Central memory CD8-positive, alpha-beta T cell (primary cell): ENCODE results near the gene RXRB.

ENCODE experiments used
- ATAC-seq: fragments of 150-1000 bp; cut with Tn5 transposase; replicated peaks from 2 replicates; pipeline ENCODE4 v1.10.0; 2022; ENCODE audit warnings: mild to moderate bottlenecking, moderate FRiP score, moderate number of reproducible peaks; ENCODE audit not compliant: poor library complexity, severe bottlenecking; ENCODE audit errors: extremely low read depth
- DNase-seq, 2 donors: peaks; one replicate each; pipeline ENCODE4 v3.0.0; 2021; ENCODE audit warnings: low spot score in 2 of 2
- H3K27ac Mint-ChIP-seq: one replicate; pipeline ENCODE4 v1.8.0; 2022; ENCODE audit warnings: low read depth, mild to moderate bottlenecking, moderate library complexity, mixed read lengths
- H3K27me3 Mint-ChIP-seq: one replicate; pipeline ENCODE4 v1.8.0; 2022; ENCODE audit warnings: mixed read lengths
- H3K36me3 Mint-ChIP-seq: one replicate; pipeline ENCODE4 v1.8.0; 2022; ENCODE audit warnings: mild to moderate bottlenecking, moderate library complexity, mixed read lengths; ENCODE audit not compliant: insufficient read depth
- H3K4me1 Mint-ChIP-seq: one replicate; pipeline ENCODE4 v1.8.0; 2022; ENCODE audit warnings: mixed read lengths
- H3K4me3 Mint-ChIP-seq: one replicate; pipeline ENCODE4 v1.8.0; 2022; ENCODE audit warnings: mild to moderate bottlenecking, moderate library complexity, mixed read lengths
- H3K9me3 Mint-ChIP-seq: one replicate; pipeline ENCODE4 v1.8.0; 2022; ENCODE audit warnings: mixed read lengths

Gene RXRB

DNA sequence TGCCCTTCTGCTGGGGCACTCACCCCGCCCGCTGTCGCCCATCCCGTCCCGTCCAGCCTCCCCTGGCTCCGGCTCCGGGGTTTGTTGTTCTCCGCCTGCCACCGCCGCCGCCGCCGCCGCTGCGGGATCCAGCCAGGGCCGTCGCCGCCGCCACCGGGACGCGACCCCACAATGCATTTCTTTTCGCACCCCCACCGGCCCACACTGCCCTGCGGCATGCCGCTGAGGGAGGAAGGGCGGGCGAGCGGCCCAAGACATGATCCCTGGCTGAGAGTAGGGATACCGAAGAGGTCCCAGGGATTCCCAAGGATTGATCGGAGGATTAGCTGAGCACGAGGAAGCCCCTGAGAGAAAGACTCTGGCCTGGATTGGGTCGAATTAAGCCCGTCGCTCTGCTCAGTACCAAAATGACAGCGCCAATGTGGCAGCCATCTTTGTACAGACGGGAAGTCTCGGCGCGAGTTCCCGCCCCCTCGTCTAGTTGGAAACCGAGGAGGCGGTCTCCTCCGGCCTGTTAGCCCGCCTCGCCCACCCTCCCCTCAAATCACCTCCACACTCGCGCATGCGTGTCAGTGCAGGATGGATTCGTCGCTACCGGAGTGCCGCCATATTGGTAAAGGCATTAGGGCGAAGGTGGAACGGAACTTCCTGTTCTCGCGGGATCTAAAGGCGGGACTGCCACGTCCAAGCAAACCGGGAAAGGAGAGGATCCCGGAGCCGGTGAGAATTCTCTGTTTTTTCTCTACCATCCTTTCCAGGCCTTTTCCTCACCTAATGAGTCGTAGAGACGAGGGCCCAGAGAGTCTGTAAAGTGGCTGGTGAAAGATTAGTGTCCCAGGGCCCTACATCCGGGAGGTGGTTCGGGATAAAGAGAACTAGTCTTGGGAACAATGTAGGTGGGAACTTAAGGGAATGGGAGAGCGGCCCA, at the start of gene RXRB, which contains the start of gene SLC39A7:
RXRB (minus strand) TSS at position 447 of the 928 bp plus-strand sequence; CDS start at position 258, 189 bp downstream.
SLC39A7 (plus strand) TSS at position 649 of the 928 bp plus-strand sequence. CDS start 379 bp downstream, outside the sequence.
- DNase-seq, result peak; percentile 90 to 97
- peak within 1 kb of the TSS; percentile 99 for H3K4me3 Mint-ChIP-seq
- H3K9me3 Mint-ChIP-seq, result no peaks in the 10 kb centered on the region
- H3K36me3 Mint-ChIP-seq, result peaks cover 44% of the 10 kb centered on the region
- H3K27me3 Mint-ChIP-seq, result no peaks in the 10 kb centered on the region
- peak; percentile 80 for ATAC-seq
- H3K4me1 Mint-ChIP-seq, result peaks cover 71% of the 10 kb centered on the region
- H3K27ac Mint-ChIP-seq, result peak within 1 kb of the TSS; percentile 99

- peaks cover 30% of the 10 kb centered on the region for H3K36me3 Mint-ChIP-seq
- DNase-seq, result no peak
- peak overlapping the region; percentile 87 for H3K4me3 Mint-ChIP-seq
- no peaks in the 10 kb centered on the region for H3K27me3 Mint-ChIP-seq
- no peak for ATAC-seq
- H3K27ac Mint-ChIP-seq, result peak overlapping the region; percentile 93
- H3K9me3 Mint-ChIP-seq, result no peaks in the 10 kb centered on the region
- H3K4me1 Mint-ChIP-seq, result peaks cover 36% of the 10 kb centered on the region
Observed at GRCh38 chr6:33249732-33250630, 49.5 kb upstream of the RXRB start.

DNA sequence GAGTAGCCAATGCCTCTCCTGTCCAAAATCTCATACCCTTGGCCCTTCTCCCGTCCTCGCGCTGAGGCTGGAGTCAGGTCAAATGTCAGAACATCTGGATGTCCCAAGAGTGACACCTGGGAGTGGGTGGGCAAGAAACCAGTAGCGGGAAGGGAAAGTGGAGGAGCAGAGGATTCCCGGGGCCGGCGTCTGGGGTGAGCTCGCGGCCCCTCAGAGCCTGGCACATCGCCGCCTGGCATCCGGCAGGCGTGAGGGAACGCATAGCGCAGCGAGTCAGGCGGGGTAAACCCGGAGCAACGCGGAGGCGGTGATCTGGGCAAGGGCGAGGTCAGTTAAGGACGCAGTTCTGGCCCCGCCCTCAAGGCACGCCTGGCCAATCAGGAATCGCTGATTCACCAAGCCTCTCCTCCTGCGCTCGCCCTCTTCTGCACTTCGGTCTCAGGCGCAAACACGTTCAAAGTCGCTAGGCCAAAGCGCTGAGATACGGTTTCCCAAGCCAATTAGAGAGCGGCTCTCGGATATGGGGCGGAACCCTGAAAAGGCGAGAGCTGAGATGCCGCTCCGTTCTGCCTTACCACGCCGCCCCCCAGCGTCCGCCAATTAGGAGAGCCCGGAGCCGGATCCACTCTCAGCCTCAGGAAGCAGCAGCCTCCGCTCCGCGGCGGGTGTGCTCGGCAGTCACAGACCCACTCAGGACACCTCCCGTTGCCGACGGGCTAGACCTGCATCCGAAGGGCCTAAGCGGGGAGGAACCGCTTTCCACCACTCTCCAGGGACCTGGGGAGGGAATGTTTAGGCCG, 48.7 kb upstream of the RXRB start:
- no peaks in the 10 kb centered on the region for H3K27me3 Mint-ChIP-seq
- DNase-seq, result peak; percentile 89 to 95
- H3K4me1 Mint-ChIP-seq, result peaks cover 36% of the 10 kb centered on the region
- peak; percentile 90 for ATAC-seq
- peak overlapping the region; percentile 87 for H3K4me3 Mint-ChIP-seq
- no peaks in the 10 kb centered on the region for H3K9me3 Mint-ChIP-seq
- H3K27ac Mint-ChIP-seq, result peak overlapping the region; percentile 93
- peaks cover 23% of the 10 kb centered on the region for H3K36me3 Mint-ChIP-seq

DNA sequence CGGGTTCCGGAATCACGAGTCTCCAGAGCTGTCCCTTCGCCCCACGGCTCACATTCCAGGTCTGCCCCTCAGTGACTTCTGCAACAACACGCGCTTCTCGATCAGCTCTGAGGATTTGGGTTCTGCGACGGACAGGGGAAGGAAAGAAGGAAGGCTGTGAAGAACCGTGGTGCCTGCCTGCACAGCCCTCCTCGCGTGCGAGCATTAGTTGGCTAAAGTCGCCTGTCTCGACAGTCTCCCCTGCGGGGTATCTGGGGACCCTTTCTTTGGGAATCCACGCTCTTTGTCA, 48.1 kb upstream of the RXRB start:
- H3K9me3 Mint-ChIP-seq, result no peaks in the 10 kb centered on the region
- H3K4me3 Mint-ChIP-seq, result peak overlapping the region; percentile 87
- no peaks in the 10 kb centered on the region for H3K27me3 Mint-ChIP-seq
- H3K27ac Mint-ChIP-seq, result peak overlapping the region; percentile 93
- H3K36me3 Mint-ChIP-seq, result peaks cover 21% of the 10 kb centered on the region
- DNase-seq, result no peak
- H3K4me1 Mint-ChIP-seq, result peaks cover 36% of the 10 kb centered on the region
- ATAC-seq, result peak; percentile 37

DNA sequence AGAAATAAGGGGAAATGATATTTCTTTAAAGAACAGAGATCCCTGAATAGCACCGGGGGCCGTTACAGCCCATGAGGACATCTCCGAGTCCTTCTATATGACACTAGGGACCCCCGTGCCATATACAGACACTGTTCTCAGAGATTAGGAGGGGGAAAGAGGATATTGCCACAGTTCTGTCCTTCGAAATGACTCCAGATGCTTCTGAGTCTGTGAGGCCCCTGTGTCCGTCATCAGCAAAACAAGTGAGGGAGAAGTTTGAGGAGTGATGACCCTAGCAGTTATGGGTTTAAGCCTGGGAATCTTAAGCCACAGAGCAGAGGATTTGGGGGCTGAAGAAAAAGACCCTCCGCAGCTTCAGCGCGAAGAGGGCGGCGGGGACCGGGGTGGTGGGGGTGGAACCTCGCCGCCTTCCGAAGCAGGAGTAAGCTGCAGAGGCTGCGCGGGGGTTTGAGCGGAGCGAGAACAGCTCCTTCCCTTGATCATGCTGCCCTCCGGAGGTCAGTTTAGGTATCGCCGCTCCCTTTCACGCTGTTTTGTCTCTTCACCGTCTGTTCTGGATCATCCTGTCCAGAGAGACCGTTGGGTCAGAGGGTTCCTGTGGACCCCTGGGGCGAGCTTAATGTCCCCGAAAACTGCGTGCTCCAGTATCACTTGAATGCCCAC, 47.6 kb upstream of the RXRB start:
- Mint-ChIP-seq H3K36me3 (peaks cover 21% of the 10 kb centered on the region), H3K4me1 (peaks cover 36% of the 10 kb centered on the region)

GRCh38 chr6:33243476-33243875, 43.0 kb upstream of the RXRB start:
- Mint-ChIP-seq H3K9me3 (no peaks in the 10 kb centered on the region), H3K27me3 (peaks cover 26% of the 10 kb centered on the region), H3K27ac (no peak overlapping the region), H3K4me3 (no peak overlapping the region), H3K4me1 (peaks cover 18% of the 10 kb centered on the region), H3K36me3 (peaks cover 3% of the 10 kb centered on the region)
- ATAC-seq (no peak), DNase-seq (no peak)

More for the DNA sequence above, 47.6 kb upstream of the RXRB start:
- Mint-ChIP-seq H3K27me3 (no peaks in the 10 kb centered on the region), H3K9me3 (no peaks in the 10 kb centered on the region), H3K27ac (peak overlapping the region; percentile 93), H3K4me3 (peak overlapping the region; percentile 87)
- DNase-seq (peak; percentile 86 to 95), ATAC-seq (peak; percentile 38)

DNA sequence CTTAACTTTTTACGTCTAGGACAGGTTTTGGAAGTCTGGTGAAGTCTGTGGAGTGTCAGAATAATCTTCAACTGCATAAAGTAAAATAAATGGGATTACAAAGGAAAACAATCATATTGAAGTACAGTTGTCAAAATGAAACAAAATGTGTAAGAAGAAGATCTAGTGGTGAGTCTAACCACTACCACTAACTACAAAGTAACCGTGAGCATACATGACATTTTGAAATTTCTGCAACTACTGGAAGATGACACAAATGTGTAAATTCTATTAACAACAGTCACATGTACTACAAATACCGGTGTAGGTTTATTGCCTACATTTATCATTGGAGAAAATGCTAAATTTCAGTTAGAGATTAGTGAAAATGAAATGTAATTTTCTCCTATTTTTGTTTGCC, 41.5 kb upstream of the RXRB start:
- peaks cover 10% of the 10 kb centered on the region for H3K4me1 Mint-ChIP-seq
- H3K4me3 Mint-ChIP-seq, result no peak overlapping the region
- peaks cover 26% of the 10 kb centered on the region for H3K27me3 Mint-ChIP-seq
- ATAC-seq, result no peak
- H3K27ac Mint-ChIP-seq, result no peak overlapping the region
- DNase-seq, result no peak
- no peaks in the 10 kb centered on the region for H3K36me3 Mint-ChIP-seq
- H3K9me3 Mint-ChIP-seq, result no peaks in the 10 kb centered on the region

DNA sequence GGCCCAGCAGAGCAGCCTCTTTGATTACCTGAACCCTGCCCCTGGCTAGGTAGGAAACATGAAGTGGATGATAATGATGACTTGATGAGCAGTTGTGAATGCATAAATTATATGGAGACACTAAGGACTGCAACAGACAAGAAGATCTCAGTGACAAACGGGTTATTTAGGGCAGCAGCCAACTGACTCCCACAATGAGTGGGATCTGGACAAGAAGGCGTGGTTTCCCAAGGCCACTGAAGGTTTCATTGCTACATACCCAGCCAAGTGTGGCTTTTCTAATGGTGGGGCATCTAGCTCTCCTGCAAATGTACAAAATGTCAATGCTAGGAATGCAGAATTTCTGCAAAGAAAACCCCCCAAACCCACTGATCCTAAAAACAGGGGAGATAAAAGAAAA, 37.3 kb upstream of the RXRB start:
- DNase-seq (no peak), ATAC-seq (no peak)
- H3K9me3 Mint-ChIP-seq, result no peaks in the 10 kb centered on the region
- H3K36me3 Mint-ChIP-seq, result no peaks in the 10 kb centered on the region
- H3K27me3 Mint-ChIP-seq, result peaks cover 54% of the 10 kb centered on the region
- H3K4me1 Mint-ChIP-seq, result peaks cover 10% of the 10 kb centered on the region
- no peak overlapping the region for H3K27ac Mint-ChIP-seq
- no peak overlapping the region for H3K4me3 Mint-ChIP-seq

DNA sequence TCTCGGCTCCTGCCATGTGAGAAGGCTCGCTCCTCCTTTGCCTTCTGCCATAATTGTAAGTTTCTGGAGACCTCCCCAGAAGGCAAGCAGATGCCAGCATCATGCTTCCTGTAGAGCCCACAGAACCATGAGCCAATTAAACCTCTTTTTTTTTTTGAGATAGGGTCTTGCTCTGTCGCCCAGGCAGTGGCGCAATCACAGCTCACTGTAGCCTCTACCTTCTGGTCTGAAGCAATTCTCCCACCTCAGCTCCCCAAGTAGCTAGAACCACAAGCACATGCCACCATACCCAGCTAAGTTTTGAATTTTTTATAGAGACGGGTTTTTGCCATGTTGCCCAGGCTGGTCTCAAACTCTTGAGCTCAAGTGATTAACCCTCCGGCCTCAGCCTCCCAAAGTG, 36.4 kb upstream of the RXRB start:
- ATAC-seq, result no peak
- peaks cover 48% of the 10 kb centered on the region for H3K27me3 Mint-ChIP-seq
- no peak overlapping the region for H3K27ac Mint-ChIP-seq
- H3K4me1 Mint-ChIP-seq, result peaks cover 4% of the 10 kb centered on the region
- H3K4me3 Mint-ChIP-seq, result no peak overlapping the region
- H3K9me3 Mint-ChIP-seq, result no peaks in the 10 kb centered on the region
- H3K36me3 Mint-ChIP-seq, result no peaks in the 10 kb centered on the region
- no peak for DNase-seq

DNA sequence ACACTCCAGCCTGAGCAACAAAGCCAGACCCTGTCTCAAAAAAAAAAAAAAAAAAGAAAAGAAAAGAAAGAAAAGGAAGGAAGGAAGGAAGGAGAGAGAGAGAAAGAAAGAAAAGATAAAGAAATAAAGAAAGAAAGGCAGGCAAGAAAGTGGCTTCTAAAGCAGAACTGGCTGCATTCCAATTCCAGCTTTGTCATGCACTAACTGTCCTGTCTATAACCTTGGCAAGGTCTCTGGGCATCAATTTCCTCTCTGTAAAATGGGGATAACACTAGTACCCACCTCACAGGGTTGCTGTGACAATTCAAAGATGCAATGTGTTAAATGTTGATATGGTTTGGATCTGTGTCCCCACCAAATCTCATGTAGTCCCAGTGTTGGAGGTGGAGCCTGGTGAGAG, 35.9 kb upstream of the RXRB start:
- Mint-ChIP-seq H3K27me3 (peaks cover 53% of the 10 kb centered on the region), H3K36me3 (no peaks in the 10 kb centered on the region), H3K9me3 (no peaks in the 10 kb centered on the region), H3K4me1 (no peaks in the 10 kb centered on the region), H3K27ac (no peak overlapping the region), H3K4me3 (no peak overlapping the region)
- no peak for DNase-seq
- no peak for ATAC-seq

- no peak for ATAC-seq
- no peak for DNase-seq
- Mint-ChIP-seq H3K4me1 (no peaks in the 10 kb centered on the region), H3K4me3 (no peak overlapping the region), H3K36me3 (no peaks in the 10 kb centered on the region), H3K27ac (no peak overlapping the region), H3K9me3 (no peaks in the 10 kb centered on the region), H3K27me3 (peaks cover 56% of the 10 kb centered on the region)
Observed at GRCh38 chr6:33235221-33235634, 34.8 kb upstream of the RXRB start.
